Activated T-helper 1 cell treated with anti-CD3 and anti-CD28 coated beads, Interleukin-2, amount 50 U/mL, for 16 hours (primary cell): Measurements from ENCODE around the gene COL16A1.

ENCODE experiments used
- DNase-seq, 2 donors: peaks; one replicate each; pipeline ENCODE4 v3.0.0-alpha.2; 2020; ENCODE audit warnings: low read depth in 1 of 2, low spot score in 1 of 2

The COL16A1 gene

DNA sequence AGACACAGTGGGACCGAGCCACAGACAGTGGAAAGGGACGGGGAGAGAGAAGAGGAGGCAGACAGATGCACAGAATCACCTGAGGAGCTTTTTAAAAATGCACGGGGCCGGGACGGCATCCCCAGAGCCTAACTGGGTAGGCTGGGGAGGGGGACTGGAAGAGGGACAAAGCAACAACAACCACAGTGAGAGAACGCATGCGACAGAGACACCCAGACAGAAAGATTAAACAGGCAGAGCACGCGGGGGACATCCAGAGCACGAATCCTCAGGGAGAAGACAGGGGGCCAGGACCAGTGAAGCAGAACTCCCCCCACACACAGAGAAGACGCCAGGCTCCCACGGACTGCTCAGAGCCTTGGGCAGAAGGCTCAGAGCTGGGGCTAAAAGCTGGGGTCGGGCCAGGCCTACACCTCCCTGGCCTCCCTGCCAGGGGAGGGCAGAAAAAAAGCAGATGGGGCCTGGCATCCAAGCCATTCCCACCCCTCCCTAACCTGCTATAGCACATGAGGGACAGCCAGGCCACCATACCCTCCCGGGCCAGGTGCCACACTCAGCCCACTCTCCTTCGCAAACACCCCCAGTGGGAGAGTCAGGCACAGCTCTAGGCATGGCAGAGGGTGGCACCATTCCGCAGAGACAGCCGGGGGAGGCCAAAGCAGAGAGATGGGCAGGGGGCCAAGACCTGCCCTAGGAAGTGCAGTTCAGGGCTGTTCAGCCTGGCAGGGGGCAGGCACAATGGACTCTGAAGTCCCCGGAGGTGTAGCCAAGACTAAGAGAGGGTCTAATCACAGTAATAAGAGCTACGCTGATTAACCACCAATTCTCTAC, 29.8 kb upstream of the COL16A1 start:
- DNase-seq = no peak

- no peak for DNase-seq
Measured at GRCh38 chr1:31732751-31733289, 29.0 kb upstream of the COL16A1 start.

- no peak for DNase-seq
Measured at GRCh38 chr1:31732343-31732742, 28.5 kb upstream of the COL16A1 start.

- DNase-seq = no peak
Measured at GRCh38 chr1:31731049-31731565, 27.3 kb upstream of the COL16A1 start.

GRCh38 chr1:31730336-31731048, 26.7 kb upstream of the COL16A1 start:
- DNase-seq = no peak

DNA sequence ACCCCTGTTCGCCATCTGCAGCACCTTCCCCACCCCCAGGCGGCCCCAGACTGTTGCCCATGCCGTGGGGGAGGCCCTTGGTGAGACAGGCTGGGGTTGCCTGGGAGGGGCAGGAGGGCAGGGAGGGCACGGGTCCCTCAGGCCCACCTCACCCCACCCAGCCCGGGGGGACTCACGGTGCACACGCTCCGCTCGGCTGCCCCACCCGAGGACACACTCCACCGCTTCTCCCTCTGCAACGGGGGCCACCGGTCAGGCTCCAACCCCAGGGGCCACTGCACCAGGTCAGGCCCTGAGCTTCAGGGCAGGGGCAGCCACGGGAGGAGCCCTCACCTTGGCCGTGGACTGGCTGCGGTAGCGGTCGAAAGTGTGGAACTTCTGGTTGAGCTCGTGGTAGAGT, 24.0 kb upstream of the COL16A1 start:
- DNase-seq = no peak

- no peak for DNase-seq
Measured at GRCh38 chr1:31727195-31727594, 23.4 kb upstream of the COL16A1 start.

GRCh38 chr1:31726715-31727114, 22.9 kb upstream of the COL16A1 start:
- DNase-seq = no peak

GRCh38 chr1:31725777-31726535, 22.1 kb upstream of the COL16A1 start:
- DNase-seq = no peak

DNA sequence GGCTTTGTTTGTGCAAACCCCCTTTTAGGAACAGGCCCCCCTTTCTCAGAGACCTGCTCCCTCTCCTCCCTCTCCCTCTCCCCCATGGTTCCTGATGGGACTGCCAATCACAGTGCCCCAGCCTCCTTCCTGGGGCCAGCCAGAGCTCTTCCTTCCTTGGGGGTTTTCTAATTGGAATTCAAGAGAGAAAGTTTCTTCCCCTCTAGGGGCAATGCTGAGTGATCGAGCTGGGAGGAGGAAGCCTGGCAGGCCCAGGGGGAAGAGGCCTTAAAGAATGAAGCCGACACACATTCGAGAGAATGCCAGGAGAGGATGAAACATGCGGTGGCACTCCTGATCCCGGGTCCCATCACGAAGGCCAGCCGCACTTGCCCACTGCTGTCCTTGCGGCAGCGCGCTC, 21.3 kb upstream of the COL16A1 start:
- DNase-seq = no peak

- no peak for DNase-seq
Measured at GRCh38 chr1:31723828-31724359, 20.1 kb upstream of the COL16A1 start.

GRCh38 chr1:31718327-31718897, 14.6 kb upstream of the COL16A1 start:
- DNase-seq = no peak

DNA sequence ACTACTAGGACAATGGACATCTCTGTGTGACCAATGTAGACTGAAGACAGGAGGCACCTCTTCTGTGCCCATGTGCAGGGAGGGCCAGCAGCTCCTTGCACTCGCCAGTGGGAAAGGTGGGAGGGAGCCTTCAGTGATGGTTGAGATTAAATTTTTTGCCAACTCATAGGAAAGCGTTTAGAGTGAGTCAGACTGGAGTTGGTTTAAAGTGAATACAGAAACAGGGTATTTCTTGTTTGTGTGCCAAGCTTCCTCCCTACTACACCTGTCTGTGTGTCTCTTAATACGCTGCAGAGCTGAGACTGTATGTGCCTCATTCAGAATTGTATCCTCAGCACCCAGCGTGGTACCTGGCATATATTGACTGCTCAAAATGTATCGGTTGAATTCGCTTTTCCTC, 13.5 kb upstream of the COL16A1 start:
- DNase-seq = no peak

DNA sequence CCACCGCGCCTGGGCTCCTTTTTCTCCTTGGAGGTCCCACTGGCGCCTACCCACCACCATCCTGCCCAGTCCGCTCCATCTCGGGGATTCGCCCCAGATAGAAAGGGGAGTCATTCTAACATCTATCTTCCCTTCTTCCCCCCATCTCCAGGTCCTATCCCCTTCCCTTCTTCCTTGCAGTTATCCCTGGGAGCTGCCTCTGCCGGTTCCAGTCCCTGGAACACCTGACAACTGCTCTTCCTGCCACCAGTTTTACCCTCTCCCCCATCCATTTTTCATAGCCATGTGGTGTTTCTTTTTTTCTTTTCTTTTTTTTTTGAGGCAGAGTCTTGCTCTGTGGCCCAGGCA, 12.0 kb upstream of the COL16A1 start:
- no peak for DNase-seq

DNA sequence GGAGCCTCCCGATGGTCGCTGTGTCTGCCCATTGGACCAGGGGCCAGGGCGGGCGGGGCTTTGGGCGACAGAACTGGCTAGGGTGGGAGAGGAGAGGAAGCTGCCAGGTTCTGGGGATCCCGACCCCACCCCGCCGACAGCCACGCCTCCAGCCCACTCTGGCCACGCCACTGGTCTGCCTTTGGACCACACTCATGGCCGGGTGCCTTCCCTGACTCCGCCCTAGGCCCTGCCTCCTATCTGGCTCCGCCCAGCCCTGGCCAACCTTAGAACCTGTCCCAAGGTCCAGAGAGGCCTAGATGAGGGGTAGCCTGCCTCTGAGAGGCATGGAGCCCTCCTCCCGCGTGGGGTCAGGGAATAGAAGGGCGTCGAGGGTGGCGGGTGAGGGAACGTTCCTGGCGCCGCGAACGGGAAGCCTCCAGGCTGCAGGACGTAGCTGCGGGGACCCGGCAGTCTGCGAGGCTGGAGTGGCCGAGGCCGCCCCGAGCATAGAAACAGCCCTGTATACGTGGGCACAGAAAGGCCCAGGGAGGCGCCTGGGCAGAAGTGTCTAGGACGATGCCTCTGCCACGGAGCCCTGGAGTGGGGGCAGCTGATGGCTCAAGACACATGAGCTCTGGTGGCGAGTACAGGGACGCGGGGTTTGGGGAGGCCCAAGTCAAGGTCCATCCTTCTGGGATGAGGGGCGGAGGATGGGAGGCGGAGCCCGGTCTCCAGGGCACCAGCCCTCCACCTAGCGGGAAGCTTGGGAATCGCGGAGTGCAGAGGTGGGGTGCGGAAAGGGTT, 11.5 kb upstream of the COL16A1 start:
- no peak for DNase-seq

GRCh38 chr1:31714442-31715086, 10.7 kb upstream of the COL16A1 start:
- no peak for DNase-seq

DNA sequence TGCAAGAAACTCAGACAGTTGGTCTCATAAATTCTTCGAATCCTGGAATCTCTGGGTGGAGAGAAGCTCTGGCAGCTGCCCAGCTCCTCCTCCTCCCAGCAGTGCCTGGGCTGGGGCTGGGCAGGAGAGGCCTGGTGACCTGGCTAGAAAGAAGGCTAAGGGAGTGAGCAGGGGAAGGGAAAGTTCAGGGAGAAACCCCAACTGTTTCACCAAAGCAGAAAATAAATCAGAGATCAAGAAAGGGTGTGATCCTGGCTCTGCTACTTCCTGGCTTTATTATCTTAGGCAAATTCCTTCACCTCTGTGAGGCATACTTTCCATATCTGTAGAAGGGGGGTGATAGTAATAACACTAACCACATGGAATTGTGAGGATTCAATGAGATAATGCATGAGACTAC, 8.8 kb upstream of the COL16A1 start:
- no peak for DNase-seq

DNA sequence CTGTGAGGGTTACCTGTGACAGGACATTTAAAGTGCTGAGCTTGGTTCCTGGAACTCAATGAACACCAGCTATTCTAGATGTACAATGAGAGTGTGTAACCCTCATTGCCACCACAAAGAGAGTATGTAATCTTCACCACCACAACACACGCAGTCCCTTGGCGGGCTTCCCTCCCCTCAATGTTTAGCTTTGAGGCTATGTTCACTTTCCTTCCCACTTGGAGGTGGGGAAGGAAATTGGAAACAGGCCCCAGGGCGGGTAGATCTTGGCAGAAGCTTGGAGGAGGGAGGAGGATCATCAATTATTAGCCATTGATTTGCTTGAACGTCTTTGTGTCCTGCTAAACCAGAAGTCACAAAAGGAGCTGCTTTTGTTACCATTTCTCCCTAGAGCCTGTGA, 8.3 kb upstream of the COL16A1 start:
- no peak for DNase-seq

- no peak for DNase-seq
Measured at GRCh38 chr1:31708324-31708723, 4.5 kb upstream of the COL16A1 start.

GRCh38 chr1:31707711-31708110, 3.9 kb upstream of the COL16A1 start:
- DNase-seq = no peak
